Adrenal gland (tissue), 5 donors: ENCODE measurements around the gene CLDN5.

Source experiments
- CTCF ChIP-seq, 6 experiments: fragments of 450-650 bp in 4 of 6; fragments of 200-600 bp in 2 of 6; sonication (generic) in 1 of 6; IDR thresholded peaks; 1 replicate in 5 of 6; 2 replicates in 1 of 6; pipeline versions ENCODE4 v1.5.1 to v1.8.0; 2016 to 2021; ENCODE audit warnings: antibody characterized with exemption in 6 of 6, mild to moderate bottlenecking in 2 of 6, moderate library complexity in 1 of 6
- POLR2A ChIP-seq, 2 donors: fragments of 450-650 bp; IDR thresholded peaks; one replicate each; pipeline ENCODE4 v1.6.1; 2017; ENCODE audit warnings: antibody characterized with exemption in 2 of 2, mild to moderate bottlenecking in 2 of 2, moderate library complexity in 1 of 2
- donor health status: DM: no; HTN: no; CAD: no.

- no peak for TF ChIP-seq CTCF (IDR thresholded peaks at IDR 0.05)
- no peak for TF ChIP-seq POLR2A (IDR thresholded peaks at IDR 0.05)
Observed at GRCh38 chr22:19509191-19509590, 15.0 kb downstream of the CLDN5 start.
